Fibroblast of skin of scalp (primary cell): Measurements from ENCODE around the gene DLL1.

Experiments
- DNase-seq: peaks from one replicate; pipeline ENCODE4 v3.0.0-alpha.2; 2013

The DLL1 gene

DNA sequence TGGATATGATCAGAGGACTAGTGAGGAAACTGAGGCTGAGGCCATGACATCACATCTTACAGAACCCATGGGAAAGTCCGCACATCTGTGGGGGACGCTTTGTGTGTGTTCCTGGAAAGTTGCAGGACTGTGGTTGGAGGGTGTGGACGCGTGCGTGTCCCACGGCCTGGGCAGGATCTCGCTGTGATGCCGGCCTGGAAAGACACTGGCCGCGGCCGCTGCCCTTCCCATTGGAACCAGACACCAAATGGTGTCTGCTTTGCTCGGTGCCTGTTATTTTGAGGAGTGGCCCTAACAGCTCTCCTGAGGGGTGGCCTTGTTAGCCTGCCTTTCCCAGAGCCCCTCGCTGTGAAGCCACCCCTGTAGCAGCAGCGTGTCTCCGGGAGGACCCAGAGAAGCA lies 41.1 kb downstream of the DLL1 start:
- DNase-seq, result no peak

DNA sequence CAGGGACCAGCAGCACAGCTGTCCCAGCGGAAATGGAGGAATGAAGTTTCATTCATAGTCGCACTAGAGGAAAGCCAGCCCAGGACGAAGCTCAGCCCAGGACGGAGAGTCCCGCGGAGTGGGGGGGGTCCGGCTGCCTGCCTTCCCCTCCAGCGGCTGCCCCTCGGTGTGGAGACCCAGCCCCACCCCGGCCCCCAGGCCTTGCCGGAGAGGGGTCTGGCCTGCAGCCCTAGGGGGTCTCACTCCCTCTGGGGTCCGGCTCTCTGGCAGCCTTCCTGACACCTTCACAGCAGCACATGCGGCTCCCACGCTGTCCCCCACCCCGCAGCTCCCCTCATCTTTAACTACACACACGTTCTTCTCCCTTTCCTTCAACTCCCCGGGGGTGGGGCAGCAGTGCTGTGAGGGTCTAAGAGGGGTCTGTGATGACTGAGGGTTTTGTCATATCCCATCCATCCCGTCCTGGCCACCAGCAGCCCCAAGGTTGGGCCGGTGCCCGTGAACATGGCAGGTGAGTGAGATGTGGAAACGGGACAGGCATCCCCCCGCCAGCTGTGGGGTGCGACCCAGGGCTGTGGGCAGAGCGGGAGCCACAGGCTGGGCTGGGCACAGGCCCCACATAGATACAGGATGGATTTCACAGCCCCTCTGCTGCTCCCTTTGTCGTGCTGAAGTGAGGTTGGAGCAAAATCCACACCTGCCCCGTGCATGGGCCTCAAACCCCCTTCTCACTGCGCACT lies 41.8 kb downstream of the DLL1 start:
- DNase-seq, result no peak

DNA sequence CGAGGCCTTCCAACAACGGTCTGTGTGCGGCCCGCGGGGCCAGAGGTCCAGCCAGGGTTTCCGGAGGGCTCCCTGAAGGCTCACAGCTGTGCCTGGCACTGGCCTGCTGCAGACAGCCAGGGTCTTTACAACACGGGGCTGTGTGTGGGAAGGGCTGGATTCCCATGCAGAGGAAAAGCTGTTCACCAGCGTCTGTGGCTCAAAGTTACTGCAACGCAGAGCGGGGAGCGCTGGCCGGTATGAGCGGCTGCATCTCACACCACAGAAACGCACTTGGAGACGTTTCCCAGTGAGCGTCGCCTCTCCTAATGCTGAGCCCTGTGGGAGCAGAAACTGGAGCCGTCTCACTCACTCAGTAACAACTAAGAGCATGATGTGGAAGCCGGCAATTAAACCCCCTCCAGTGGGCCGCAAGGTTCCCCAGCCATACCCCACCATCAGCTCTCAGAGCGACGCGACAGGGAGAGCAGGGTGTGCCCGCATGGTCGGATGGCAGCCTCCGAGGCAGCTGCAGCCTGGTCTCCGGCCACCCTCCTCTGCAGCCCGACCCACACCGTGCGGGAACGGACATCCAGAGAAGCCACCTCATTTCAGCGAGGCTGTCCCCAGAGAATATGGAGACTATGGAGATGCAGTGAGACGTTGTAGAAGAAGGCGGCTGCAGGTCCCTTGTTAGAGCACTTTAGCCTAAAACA lies 42.6 kb downstream of the DLL1 start:
- DNase-seq, result no peak

DNA sequence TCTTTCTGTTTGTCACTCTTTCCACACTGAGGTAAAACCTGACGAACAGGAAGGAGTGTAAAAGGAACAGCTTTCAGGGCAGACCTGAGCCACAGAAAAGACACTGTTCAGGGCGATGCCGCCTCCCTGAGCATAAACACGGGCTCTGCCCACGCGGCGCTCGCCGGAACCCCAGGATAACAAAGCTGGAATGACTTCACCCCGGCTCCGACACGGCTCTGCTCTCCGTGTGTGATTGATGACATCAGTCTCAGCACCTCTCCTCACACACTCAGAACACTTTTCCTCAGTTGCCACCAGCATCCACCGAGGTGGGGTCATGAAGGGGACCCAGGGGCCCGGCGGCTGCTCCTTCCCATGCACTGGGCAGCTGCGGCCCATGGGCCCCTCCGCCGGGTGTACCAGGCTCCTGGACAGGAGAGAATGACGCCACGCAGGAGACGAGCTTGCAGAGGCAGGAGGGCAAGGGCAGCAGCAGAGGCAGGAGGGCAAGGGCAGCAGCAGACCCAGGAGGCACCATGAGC lies 43.6 kb downstream of the DLL1 start:
- no peak for DNase-seq

DNA sequence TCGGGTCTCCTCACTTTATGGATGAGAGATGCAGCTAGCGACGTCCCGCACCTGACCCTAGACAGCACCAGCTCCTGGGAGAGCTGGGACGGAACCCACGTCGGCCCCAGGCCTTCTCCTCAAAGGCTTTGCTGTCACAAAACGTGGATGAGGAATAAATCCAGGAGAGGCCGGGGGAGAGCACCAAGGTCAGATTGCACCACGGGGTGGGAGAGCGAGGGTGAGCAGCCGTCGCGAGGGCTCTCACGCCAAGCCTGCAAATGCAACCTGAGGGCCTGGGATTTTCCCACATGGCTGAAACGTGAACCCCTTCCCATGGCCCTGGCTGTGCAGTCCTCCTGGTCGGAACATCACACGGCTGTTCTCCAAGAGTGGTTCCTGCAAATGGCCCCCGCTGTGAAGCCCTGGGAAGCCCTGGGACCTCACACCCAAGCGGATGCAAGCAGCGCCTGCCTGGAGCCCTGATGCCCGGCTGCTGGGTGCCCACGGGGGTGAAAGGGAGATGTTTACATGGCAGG lies 45.3 kb downstream of the DLL1 start:
- no peak for DNase-seq

DNA sequence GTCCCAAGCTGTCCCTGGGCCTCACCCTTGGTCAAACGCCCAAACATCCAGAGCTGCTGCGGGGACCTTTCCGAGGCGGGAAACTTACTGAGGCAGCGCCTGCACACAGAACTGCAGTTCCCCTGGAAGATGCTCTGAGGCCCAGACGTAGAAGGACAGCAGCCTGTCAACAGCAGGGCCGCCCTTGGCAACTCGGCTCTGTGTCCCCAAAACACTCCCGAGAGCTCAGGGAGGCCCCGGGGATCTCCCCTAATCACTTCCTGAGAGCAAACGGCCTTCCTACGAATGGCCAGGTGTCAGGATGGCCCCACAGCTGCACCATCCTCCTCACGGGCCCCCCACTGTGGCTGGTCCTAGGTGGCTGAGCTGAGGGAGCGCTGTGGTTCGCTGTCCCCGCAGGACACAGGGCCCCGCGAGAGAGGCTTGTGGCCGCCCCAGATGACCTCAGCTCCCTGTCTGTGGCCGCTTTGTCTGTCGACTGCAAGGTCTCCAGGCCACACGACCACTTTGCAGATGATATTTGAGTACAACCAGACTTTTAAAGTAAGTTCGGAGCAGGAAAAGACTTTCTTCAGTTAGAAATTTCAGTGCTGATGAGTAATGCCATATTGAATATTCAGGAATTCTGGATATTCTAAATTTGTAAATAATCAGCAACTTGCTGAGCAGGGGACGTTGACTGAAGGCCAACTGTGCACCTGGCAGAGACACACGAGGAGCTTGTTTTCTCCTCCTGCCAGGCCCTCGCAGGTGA lies 46.0 kb downstream of the DLL1 start:
- DNase-seq, result no peak

DNA sequence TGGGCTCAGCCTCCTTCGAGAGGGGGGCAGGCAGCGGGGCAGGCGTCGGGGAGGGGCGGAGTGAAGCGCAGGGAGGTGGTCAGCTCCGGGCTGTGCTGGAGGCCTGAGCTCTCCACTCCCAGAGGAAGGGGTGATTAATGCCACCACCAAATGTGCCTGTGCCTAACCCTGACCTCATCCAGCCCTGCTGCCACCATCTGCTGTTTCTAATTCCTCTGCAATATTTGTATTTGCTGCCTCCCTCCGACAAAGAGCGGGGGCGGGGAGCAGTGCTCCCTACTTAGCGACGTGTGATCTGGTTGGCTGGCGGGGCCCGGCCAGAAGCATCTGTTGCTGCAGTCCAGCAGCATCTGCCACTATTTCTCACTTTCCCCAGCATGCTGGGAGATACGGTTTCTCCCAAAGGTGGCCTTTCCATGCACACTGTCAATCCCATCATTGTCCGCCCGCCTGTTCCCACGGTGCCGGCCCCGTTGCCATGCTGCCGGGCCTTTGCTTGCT lies 47.0 kb downstream of the DLL1 start:
- no peak for DNase-seq

DNA sequence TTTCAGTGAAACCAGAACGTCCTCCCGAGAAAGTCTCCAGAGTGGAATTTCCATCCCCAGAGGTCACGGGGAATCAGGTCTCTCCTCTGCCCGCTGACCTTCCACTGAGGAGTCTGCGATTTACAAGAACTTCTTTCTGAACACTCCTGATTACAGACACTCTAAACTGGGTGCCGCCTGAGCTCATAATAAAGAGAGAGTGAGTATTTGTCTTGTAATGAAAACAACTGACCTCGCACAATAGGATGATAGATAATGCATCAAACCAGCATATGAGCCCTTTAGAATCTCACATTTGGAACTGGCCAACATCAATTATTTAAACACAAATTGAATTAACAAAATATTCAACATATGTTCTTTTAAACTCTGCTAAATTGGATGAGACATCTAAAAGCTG lies 47.5 kb downstream of the DLL1 start:
- DNase-seq, result no peak

DNA sequence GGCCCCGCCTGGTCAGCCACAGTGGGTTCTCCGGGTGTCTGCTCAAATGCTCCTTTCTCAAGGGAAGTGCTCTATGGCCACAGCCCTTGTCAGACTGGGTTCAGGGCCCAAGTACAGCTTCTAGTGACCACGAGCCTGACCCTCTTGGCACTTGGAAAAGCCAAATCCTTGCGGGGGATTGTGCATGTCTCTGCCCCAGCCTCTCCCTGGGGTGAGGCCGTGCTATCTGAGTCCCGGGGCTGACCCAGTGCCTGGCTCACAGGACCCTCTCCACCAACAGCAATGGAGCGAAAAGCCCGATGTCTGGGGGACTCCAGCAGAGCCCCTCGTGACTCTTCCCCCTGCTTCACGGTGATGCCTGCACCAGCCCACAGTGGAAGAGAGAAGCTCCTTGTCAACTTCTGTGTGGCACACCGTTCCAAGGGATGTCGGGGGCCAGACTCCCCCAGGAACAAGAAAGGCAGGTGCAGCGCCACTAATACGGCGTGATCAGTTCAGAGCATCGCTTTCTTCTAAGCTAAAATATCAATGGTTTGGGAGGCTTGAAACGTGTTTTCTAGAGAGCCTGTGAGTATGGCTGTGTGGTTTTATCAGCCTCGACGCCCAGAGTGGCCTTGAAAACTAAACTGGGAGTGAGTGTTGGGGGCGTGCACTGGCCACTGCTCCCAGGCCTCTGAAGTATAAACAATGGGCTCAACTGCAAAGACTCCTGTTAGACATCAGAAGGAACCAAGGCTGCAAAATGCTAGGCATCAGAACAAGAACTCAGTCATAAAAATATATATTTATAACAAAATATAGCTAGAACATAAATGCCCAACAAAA lies 51.9 kb downstream of the DLL1 start:
- DNase-seq, result no peak

DNA sequence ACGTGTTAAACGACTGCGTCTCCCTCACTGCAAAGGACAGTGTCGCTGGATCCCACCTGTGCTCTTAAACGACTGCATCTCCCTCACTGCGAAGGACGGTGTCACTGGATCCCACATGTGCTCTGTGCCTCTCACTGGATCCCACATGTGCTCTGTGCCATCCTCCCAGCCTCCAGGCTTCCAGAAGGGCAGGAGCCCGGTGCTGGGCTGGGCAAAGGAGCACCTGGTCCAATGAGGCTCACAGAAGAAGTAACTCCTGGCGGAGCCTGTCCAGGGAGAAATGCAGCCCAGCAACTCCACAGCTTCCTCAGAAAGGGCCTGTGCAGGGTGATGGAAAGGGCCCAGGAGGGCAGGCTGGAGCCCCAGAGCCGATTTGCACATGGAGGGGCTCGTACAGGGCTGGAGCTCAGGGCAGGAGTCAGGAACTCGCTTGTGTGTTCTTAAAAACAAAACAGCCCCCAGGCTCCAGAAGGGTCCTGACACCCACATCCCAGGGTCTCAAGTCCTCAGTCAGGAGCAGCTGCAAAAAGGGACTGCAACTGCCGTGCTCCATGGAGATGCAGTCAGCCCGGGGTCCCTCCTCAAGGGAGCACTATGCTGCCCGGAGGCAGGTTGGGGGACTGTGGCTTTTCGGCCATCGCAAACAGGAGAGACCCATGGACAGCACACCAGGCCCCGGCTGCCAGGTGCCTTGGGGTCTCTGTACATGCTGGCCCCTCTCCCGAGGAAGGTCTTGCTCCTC lies 52.7 kb downstream of the DLL1 start:
- DNase-seq, result no peak

DNA sequence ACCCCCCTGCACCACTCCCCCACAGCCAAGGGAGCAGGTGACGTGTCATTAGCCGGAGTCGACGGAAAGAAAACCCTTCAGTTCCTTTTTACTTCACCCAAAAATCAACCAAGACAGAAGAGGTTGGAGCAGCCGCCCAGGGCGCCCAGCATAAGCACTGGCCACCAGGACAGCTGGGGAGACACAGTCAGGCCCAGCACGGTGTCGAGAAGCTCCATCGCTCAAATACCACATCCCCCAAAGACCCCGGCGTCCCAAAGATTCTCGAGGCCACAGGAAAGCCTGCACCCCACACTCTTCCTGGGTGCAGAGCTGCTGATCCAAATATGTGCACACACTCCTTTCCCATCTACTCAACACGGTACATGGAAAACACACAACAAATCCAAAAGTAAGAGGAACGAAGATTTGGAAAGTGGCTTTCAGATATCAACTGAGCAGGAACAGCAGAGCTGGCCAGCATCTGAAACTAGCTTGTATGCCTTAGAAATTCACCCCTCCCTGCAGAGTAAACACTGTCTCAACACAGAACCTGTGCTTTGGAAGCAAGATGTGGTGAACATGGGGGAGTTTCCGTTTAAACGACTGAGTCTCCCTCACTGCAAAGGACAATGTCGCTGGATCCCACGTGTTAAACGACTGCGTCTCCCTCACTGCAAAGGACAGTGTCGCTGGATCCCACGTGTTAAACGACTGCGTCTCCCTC lies 54.6 kb downstream of the DLL1 start:
- DNase-seq, result no peak

DNA sequence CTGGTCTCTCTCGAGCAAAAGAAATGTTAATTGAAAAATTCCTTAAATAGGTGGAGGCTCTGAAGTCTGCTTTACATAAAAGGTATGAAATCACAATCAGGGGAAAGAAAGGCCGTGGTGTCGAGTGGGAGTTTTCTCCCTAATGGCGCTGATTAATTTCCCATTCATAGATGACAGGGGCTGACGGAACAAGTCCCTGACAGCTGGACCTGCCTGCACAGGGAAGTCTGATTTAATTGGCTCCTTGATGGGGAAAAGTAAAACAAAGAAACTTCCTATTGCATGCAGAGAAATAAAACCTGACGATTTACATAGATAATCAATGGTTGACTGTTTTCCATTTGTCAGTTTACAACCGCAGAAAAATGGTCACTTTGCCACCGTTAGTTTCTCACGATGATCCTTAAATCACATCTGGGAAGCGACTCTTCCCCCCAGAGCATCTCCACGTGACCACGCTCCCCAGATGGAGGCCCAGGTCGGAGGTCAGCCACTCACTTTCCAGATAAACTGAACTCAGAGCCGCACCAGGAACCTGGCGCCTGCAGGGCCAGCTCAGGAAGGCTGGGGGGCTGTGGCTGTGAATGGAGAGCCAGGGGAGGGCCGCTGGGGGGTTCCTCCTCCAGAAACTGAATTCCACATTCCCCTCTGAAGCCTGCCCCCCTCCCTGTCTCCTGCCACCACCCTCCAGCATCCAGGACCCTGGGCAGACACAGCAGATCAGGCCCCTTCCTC lies 55.3 kb downstream of the DLL1 start:
- no peak for DNase-seq

DNA sequence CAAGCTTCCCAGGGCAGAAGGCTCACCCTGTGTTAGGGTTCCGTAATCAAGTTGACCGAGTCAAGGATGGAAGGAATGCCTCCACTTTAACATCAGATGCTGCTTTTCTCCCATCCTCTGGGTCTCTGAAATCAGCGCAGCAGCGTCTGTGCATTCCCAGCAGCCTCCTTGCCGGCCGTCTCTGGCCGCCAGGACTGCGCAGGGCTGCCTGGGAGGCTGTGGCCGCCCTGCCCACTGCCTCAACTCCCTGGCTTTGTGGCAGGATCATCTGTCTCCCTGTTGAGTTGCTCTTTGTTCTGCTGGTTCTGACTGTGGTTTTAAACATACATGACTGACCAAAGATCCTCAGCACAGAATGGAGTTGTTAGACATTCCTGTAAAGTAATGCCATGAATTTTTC lies 56.5 kb downstream of the DLL1 start:
- DNase-seq, result no peak

DNA sequence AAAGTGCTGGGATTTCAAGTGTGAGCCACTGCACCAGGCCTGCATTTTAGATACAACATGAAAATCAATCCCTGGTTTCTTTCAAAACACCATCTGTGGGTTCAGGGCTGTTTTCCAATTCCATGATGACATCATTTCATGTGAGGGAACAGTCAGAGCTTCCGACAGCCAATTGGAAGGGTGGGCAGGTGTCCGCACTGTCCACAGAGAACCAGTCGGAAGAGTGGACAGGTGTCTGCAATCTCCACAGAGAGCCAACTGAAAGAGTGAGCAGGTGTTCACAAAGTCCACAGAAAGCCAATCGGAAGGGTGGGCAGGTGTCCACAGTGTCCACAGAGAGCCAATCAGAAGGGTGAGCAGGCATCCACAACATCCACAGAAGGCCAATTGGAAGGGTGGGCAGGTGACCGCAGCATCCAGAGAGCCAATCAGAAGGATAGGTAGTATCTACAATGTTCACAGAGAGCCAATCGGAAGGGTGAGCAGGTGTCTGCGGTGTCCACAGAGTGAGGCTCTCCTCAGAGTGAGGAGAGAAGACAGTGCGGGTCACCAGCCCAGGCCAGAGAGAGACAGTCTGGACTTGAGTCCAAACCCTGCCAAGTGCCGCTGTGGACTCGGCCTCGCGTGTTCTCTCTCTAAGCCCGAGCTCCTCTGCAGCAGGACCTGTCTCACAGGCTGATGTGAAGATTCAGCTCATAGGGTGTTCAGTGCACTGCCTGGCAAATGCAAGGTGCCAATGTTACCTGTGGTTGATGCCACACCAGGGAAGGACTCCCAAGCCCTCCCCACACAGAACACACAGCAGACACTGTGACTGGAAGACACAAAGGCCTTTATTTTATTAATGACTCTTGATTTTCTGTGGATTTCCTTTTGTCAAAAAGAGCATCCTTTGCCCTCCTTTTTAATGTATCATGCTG lies 57.3 kb downstream of the DLL1 start:
- no peak for DNase-seq
